ENCODE results near the gene ACSF3.

- TF ChIP-seq POLR2A (IDR thresholded peaks at IDR 0.05) (no peak), CTCF (IDR thresholded peaks at IDR 0.05) (no peak), POLR2AphosphoS5 (IDR thresholded peaks at IDR 0.05) (no peak)
Measured at GRCh38 chr16:89069920-89070319, 23.7 kb upstream of the ACSF3 start.

All from sigmoid colon (tissue), 4 donors.